ENCODE results near the gene PRELID1.

PRELID1 gene

GRCh38 chr5:177314376-177315342, 11.1 kb downstream of the PRELID1 start:
- no peak for DNase-seq

- no peak for DNase-seq
These were observed 11.8 kb downstream of the PRELID1 start for GRCh38 chr5:177315411-177315810.

GRCh38 chr5:177316005-177316404, 12.4 kb downstream of the PRELID1 start:
- DNase-seq, result no peak

- DNase-seq, result no peak
These were observed 14.4 kb downstream of the PRELID1 start for GRCh38 chr5:177317959-177318377.

- no peak for DNase-seq
These were observed 16.5 kb downstream of the PRELID1 start for GRCh38 chr5:177319913-177320588.

- no peak for DNase-seq
These were observed 17.3 kb downstream of the PRELID1 start for GRCh38 chr5:177320879-177321278.

GRCh38 chr5:177325868-177326381, 22.3 kb downstream of the PRELID1 start:
- DNase-seq, result no peak

GRCh38 chr5:177327539-177328522, 24.2 kb downstream of the PRELID1 start:
- DNase-seq, result no peak

- no peak for DNase-seq
These were observed 25.1 kb downstream of the PRELID1 start for GRCh38 chr5:177328545-177329231.

GRCh38 chr5:177329883-177330282, 26.3 kb downstream of the PRELID1 start:
- DNase-seq, result no peak

GRCh38 chr5:177330991-177331842, 27.6 kb downstream of the PRELID1 start:
- no peak for DNase-seq

GRCh38 chr5:177332031-177332895, 28.7 kb downstream of the PRELID1 start:
- no peak for DNase-seq

GRCh38 chr5:177332896-177333260, 29.3 kb downstream of the PRELID1 start:
- DNase-seq, result no peak

GRCh38 chr5:177333420-177334154, 30.0 kb downstream of the PRELID1 start:
- no peak for DNase-seq

GRCh38 chr5:177334155-177334551, 30.6 kb downstream of the PRELID1 start:
- DNase-seq, result no peak

GRCh38 chr5:177334781-177335700, 31.4 kb downstream of the PRELID1 start:
- no peak for DNase-seq

- no peak for DNase-seq
These were observed 32.1 kb downstream of the PRELID1 start for GRCh38 chr5:177335701-177336065.

GRCh38 chr5:177336112-177336511, 32.5 kb downstream of the PRELID1 start:
- DNase-seq, result no peak
